GM18870 (cell line): ENCODE results near the gene CDK14.

Source experiments
- ATAC-seq: cut with Tn5 transposase; IDR thresholded peaks from one replicate; pipeline ENCODE4 v1.9.1; 2021; ENCODE audit warnings: moderate library complexity; ENCODE audit not compliant: unreplicated experiment

CDK14 gene

GRCh38 chr7:91180746-91181145 is 584.6 kb downstream of the CDK14 start:
- no peak for ATAC-seq

- no peak for ATAC-seq
Observed at GRCh38 chr7:91181949-91182348, 585.8 kb downstream of the CDK14 start.

- ATAC-seq: no peak
Observed at GRCh38 chr7:91182819-91183764, 587.0 kb downstream of the CDK14 start.

- no peak for ATAC-seq
Observed at GRCh38 chr7:91185771-91186170, 589.6 kb downstream of the CDK14 start.

GRCh38 chr7:91187061-91187460 is 590.9 kb downstream of the CDK14 start:
- no peak for ATAC-seq

- no peak for ATAC-seq
Observed at GRCh38 chr7:91191771-91192170, 595.6 kb downstream of the CDK14 start.

- no peak for ATAC-seq
Observed at GRCh38 chr7:91193141-91193540, 597.0 kb downstream of the CDK14 start.

- no peak for ATAC-seq
Observed at GRCh38 chr7:91194841-91195240, 598.7 kb downstream of the CDK14 start.

- ATAC-seq: no peak
Observed at GRCh38 chr7:91196058-91196457, 599.9 kb downstream of the CDK14 start.

- no peak for ATAC-seq
Observed at GRCh38 chr7:91198371-91198770, 602.2 kb downstream of the CDK14 start.

- no peak for ATAC-seq
Observed at GRCh38 chr7:91199601-91200000, 603.5 kb downstream of the CDK14 start.

- no peak for ATAC-seq
Observed at GRCh38 chr7:91201442-91202113, 605.5 kb downstream of the CDK14 start.

- no peak for ATAC-seq
Observed at GRCh38 chr7:91206361-91206960, 610.3 kb downstream of the CDK14 start.

GRCh38 chr7:91212582-91212981 is 616.5 kb downstream of the CDK14 start:
- ATAC-seq: no peak

GRCh38 chr7:91226411-91226810 is 630.3 kb downstream of the CDK14 start:
- ATAC-seq: no peak

- no peak for ATAC-seq
Observed at GRCh38 chr7:91228327-91228726, 632.2 kb downstream of the CDK14 start.

- no peak for ATAC-seq
Observed at GRCh38 chr7:91228927-91229558, 632.9 kb downstream of the CDK14 start.

GRCh38 chr7:91230100-91230499 is 634.0 kb downstream of the CDK14 start:
- no peak for ATAC-seq

- no peak for ATAC-seq
Observed at GRCh38 chr7:91230503-91230902, 634.4 kb downstream of the CDK14 start.

GRCh38 chr7:91233212-91233611 is 637.1 kb downstream of the CDK14 start:
- no peak for ATAC-seq

- no peak for ATAC-seq
Observed at GRCh38 chr7:91235211-91235832, 639.2 kb downstream of the CDK14 start.
